OCI-LY7 (cell line): ENCODE data around the gene PRH1.

ENCODE experiments used
- EZH2phosphoT487 ChIP-seq: fragments of 200-600 bp; sonication (generic); IDR thresholded peaks from 2 replicates; pipeline ENCODE4 v1.6.1; 2018; ENCODE audit warnings: low read depth, borderline replicate concordance, mild to moderate bottlenecking, mixed run types, antibody characterized with exemption, low read length, moderate library complexity, mixed read lengths
- TF ChIP-seq, protein P1 (sequence below): fragments of 200-600 bp; sonication (generic); conservative IDR thresholded peaks from 2 replicates; pipeline ENCODE4 v1.5.1; 2014; ENCODE audit warnings: mild to moderate bottlenecking, antibody characterized with exemption, low read length, moderate library complexity, mixed read lengths

DNA sequence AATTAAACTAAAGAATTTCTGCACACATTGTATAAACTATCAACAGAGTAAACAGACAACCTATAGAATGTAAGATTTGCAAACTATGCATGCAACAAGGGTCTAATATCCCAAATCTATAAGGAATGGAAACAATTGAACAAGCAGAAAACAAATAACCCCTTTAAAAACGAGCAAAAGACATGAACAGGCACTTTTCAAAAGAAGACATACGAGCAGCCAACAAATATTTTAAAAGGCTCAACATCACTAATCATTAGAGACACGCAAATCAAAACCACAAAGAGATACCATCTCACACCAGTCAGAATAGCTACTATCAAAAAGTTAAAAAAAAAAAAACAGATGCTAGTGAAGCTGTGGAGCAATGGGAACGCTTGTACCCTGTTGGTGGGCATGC, 20.6 kb upstream of the PRH1 start:
- TF ChIP-seq, protein P1, sequence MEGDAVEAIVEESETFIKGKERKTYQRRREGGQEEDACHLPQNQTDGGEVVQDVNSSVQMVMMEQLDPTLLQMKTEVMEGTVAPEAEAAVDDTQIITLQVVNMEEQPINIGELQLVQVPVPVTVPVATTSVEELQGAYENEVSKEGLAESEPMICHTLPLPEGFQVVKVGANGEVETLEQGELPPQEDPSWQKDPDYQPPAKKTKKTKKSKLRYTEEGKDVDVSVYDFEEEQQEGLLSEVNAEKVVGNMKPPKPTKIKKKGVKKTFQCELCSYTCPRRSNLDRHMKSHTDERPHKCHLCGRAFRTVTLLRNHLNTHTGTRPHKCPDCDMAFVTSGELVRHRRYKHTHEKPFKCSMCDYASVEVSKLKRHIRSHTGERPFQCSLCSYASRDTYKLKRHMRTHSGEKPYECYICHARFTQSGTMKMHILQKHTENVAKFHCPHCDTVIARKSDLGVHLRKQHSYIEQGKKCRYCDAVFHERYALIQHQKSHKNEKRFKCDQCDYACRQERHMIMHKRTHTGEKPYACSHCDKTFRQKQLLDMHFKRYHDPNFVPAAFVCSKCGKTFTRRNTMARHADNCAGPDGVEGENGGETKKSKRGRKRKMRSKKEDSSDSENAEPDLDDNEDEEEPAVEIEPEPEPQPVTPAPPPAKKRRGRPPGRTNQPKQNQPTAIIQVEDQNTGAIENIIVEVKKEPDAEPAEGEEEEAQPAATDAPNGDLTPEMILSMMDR: no peak
- no peak for TF ChIP-seq EZH2phosphoT487
